Activated CD4-positive, alpha-beta T cell treated with anti-CD3 and anti-CD28 coated beads, Interleukin-2, amount 50 U/mL, for 1 hour (primary cell): ENCODE data around the gene TMIGD3.

Source experiments
- DNase-seq: peaks from one replicate; pipeline ENCODE4 v3.0.0-alpha.2; 2020

Gene TMIGD3

DNA sequence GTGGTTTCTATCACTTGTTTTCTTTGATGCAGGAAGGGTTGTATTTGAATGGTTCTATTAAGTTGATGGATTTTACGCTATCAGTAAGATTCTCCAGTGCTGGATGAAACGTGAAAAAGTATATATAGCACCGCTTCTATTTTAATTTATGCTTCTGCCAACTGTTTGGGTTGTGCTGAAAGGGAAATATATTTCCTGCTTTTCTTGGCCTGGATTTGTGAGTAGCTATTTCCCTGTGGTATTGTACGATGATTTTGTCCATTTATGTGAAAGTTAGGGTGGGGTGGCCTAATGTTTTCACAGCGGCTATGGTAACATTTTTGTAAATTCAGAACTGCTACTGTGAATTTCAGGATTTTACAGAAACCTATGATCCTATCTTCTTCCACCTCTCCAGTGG, 29.3 kb downstream of the TMIGD3 start:
- no peak for DNase-seq

GRCh38 chr1:111471538-111471937, 31.9 kb downstream of the TMIGD3 start:
- DNase-seq: no peak

GRCh38 chr1:111471012-111471411, 32.4 kb downstream of the TMIGD3 start:
- DNase-seq: peak; percentile 58

- DNase-seq: no peak
Observed at GRCh38 chr1:111470596-111470995, 32.8 kb downstream of the TMIGD3 start.

- no peak for DNase-seq
Observed at GRCh38 chr1:111469539-111469938, 33.9 kb downstream of the TMIGD3 start.

DNA sequence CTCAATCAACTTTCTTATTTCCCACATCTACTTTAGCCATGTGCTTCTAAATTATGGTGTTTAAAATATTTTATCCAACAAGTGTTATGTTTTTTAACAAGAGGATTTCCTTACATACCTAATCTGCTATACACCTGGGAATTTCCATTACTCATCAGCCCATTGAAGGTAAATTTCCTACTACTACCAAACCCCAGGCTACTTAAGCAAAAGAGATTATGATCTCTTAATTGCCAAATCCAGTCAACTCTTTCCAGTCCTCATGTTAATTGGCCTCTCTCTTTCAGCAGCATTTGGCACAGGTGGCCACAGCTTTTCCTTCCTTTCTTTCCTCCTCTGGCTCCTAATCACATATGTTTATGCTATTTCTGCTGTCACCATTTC, 34.7 kb downstream of the TMIGD3 start:
- DNase-seq: no peak

- no peak for DNase-seq
Observed at GRCh38 chr1:111467865-111468716, 35.3 kb downstream of the TMIGD3 start.

GRCh38 chr1:111466480-111466879, 37.0 kb downstream of the TMIGD3 start:
- no peak for DNase-seq

GRCh38 chr1:111465754-111466153, 37.7 kb downstream of the TMIGD3 start:
- no peak for DNase-seq

- DNase-seq: no peak
Observed at GRCh38 chr1:111463029-111463683, 40.3 kb downstream of the TMIGD3 start.

- DNase-seq: no peak
Observed at GRCh38 chr1:111462370-111463028, 40.9 kb downstream of the TMIGD3 start.

DNA sequence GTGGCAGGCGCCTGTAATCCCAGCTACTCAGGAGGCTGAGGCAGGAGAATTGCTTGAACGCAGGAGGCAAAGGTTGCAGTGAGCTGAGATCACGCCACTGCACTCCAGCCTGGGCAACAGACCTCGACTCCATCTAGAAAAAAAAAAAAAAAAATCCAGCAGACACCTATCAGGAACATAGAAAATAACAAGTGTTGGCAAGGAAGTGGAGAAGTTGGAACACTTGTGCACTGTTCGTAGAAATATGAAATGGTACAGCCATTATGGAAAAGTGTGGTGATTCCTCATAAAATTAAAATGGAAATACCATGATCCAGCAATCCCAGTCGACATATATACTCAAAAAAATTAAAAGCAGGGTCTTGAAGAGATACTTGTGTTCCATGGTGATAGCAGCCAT, 41.7 kb downstream of the TMIGD3 start:
- no peak for DNase-seq

DNA sequence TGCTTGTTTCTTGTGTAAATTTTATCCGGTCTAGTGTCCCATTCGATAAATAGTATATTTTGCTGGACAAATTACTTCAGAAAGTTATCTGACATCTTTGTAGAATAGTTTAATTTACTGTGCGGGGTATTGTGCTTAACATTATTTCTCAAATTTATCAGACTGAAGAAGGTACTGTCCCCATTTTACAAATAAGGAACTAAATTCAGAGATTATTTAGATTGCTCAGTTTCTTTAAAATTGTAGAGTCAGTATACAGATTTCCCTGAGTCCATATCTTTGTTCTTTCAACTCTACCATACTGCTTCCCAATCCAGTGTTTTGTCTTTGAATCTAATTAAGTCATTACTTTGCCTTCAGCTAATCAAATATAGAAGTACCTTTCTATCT, 47.8 kb downstream of the TMIGD3 start:
- no peak for DNase-seq

DNA sequence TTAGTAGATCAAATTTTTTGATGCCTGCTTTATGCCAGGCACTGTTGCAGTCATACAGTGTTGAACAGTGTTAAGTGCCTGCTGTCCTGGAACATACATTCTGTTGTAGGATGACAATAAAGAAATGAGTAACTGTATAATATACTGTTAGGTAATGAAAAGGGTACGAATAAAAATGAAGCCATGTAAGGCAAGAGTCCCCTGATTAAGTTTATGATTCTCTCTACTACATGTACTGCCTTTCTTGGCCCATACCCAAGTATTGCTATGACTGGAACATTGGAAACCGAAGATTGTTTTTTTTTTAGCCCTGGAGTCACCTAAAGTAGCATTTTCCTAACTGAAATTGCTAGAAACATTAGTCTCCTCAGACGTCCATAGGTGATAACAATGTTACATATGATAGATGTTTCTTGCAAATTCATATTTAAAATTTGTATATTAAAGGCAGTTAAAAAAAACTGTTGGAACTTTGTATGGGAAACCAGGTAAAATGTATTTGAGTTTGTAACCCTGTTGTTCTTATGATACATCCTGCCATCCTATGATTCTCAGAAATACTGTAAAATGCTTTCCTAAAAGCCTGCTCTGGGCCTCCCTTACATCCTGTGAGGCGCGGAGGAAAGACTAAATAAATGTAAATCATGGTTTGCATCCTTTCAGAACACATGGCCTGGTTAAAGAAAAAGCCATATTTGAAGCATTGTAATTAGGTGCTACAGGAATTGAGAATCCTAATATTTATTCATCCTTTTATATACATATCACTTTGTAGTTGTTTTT, 48.4 kb downstream of the TMIGD3 start:
- no peak for DNase-seq

- no peak for DNase-seq
Observed at GRCh38 chr1:111453706-111454105, 49.7 kb downstream of the TMIGD3 start.

GRCh38 chr1:111452581-111452980, 50.9 kb downstream of the TMIGD3 start:
- DNase-seq: no peak

- DNase-seq: no peak
Observed at GRCh38 chr1:111450185-111450584, 53.2 kb downstream of the TMIGD3 start.

GRCh38 chr1:111449703-111450017, 53.8 kb downstream of the TMIGD3 start:
- no peak for DNase-seq

DNA sequence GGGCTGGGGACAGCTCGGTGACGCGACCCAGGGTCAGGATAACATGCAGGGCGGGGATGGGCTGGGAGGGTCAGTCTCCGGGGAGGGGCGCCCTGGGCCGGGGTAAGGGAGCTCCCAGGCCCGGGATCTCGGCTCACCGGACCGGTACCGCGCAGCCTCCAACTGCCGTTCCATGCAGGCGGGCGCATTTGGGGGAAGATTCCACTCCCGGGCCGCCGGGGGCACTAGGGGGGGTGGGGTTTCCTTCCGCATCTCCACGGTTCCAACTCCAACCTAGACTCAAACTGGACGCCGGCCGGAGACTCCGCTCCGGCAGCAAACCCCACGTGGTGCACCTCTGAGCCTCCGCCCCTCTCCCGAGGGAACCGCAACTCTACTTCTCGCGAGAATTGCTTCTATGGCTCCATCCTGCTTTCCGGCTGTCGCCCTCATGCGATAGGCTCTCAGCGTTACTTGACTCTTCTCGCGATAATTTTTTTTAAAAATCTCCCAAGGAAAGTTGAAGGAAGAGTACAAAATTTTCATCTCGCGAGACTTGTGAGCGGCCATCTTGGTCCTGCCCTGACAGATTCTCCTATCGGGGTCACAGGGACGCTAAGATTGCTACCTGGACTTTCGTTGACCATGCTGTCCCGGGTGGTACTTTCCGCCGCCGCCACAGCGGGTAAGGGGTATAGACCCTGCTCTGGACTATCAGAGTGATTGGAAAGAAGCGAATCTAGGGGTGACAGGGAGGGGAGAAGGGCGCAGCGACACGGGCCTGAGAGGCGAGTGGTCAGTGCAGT, 54.3 kb downstream of the TMIGD3 start, which contains the start of the genes ATP5PB and WDR77:
TSS of gene ATP5PB (plus strand) at position 547 of the 785 bp plus-strand sequence. CDS start at position 625, 78 bp downstream.
TSS of gene WDR77 (minus strand) at position 339 of the 785 bp plus-strand sequence. CDS start at position 252, 87 bp downstream.
- peak; percentile 83 for DNase-seq

DNA sequence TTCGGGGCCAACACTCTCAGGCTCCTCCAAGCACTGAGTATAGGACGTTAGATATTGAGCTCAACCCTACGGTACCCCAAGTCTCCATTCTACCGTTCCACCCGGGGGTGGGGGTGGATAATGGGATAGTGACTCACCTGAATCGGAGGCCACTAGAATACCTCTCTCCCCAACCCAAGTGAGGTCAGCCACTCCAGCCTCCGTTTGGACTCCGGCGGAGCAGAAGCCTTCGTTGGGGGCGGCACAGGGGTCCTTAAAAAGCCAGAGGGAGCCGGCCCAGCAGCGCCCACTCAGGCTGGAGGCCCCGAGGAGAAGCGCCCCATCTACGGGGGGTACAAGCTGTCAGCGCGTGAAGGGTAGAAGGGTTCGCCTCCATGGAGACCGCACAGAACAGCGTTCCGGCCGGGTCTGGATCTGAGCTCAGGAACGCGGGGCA, 54.9 kb downstream of the TMIGD3 start:
- no peak for DNase-seq

DNA sequence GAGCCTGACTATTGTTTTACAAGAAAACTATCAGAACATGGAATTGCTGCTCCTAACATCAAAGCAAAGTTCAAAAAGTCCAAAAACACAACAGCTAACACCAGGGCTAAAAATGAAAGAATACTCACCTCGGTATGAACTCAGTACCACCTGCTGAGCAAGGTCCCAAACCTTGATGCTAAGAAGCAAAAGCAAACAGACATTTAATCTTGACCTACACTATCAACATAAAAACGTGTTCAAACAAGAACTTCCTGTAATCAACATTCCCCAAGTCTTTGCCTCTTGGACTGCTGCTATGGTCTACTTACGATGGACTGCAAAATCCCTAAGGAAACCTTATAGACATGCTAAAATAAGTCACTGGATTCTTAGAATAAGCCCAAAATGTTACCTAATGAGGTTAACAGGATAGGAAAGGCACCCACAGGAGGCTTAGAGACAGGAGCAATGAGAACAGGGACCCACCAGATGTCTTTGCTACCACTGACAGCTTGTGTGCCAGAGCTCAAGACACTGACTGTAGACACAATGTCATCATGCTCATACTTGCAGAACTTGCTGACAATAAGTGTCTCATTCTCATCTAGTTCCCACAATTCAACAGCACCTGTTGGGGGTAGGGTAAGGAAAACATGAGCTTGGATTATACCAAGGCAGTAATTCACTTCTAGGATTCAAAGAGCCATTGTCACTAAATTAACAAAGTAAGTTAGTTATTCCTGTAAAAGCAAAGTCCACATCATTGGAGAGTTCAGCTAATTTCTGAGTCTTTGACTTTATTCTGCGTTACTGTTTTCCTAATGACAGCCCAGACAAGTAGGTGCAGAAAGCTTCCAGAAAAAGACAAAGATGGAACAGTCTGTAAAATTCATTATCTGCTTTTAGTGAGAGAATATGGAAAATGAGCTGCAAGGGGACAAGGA, 56.2 kb downstream of the TMIGD3 start:
- no peak for DNase-seq
